GM12875 (cell line): ENCODE results near the gene C9orf57.
"Not testable (repeated sequence)": the region's sequence is repeated elsewhere in the genome, so short reads cannot be mapped to it uniquely, and the experiment has no call there.

Experiments used
- H3K4me3 ChIP-seq: one replicate; pipeline ENCODE4 v1.5.1; 2011; ENCODE audit warnings: low read depth, low read length, control low read depth
- CTCF ChIP-seq: IDR thresholded peaks from 2 replicates; pipeline ENCODE4 v1.5.1; 2011; ENCODE audit warnings: low read depth, mild to moderate bottlenecking, control low read depth, inconsistent platforms, low read length, moderate library complexity, borderline replicate concordance; ENCODE audit not compliant: insufficient read depth

The C9orf57 gene, protein sequence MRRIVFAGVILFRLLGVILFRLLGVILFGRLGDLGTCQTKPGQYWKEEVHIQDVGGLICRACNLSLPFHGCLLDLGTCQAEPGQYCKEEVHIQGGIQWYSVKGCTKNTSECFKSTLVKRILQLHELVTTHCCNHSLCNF

DNA sequence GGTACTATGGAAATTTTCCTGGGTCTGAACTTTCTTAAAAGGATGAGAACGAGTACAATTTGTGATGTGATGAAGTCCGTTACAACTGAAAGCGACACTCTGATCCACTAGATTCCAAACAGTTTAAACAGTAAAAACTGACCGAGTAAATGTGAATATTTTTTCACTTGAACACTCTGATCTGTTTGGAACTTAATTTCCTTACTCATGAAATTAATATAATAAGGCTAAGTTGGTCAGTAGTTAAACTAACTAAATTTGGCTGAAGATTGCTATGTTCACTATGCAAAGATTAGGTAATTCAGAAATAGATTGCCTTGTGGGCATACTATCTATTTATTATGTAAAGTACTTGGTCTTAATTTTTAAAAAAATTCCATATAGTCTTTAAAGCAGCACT is at the start of gene C9orf57:
TSS of gene C9orf57 (minus strand) at position 101 of the 400 bp plus-strand sequence. CDS start 1,282 bp downstream, outside the sequence.
- no peak within 1 kb of the TSS for H3K4me3 ChIP-seq
- no peak for TF ChIP-seq CTCF

GRCh38 chr9:72102520-72102919 is 42.1 kb upstream of the C9orf57 start:
- no peak overlapping the region for H3K4me3 ChIP-seq
- no peak for TF ChIP-seq CTCF

GRCh38 chr9:72095520-72095919 is 35.1 kb upstream of the C9orf57 start:
- H3K4me3 ChIP-seq, result not testable (repeated sequence)

GRCh38 chr9:72092820-72093219 is 32.4 kb upstream of the C9orf57 start:
- TF ChIP-seq CTCF, result no peak
- H3K4me3 ChIP-seq, result no peak overlapping the region

- TF ChIP-seq CTCF, result no peak
- no peak overlapping the region for H3K4me3 ChIP-seq
Observed at GRCh38 chr9:72089451-72090130, 29.2 kb upstream of the C9orf57 start.

GRCh38 chr9:72082536-72082935 is 22.1 kb upstream of the C9orf57 start:
- no peak overlapping the region for H3K4me3 ChIP-seq
- no peak for TF ChIP-seq CTCF

DNA sequence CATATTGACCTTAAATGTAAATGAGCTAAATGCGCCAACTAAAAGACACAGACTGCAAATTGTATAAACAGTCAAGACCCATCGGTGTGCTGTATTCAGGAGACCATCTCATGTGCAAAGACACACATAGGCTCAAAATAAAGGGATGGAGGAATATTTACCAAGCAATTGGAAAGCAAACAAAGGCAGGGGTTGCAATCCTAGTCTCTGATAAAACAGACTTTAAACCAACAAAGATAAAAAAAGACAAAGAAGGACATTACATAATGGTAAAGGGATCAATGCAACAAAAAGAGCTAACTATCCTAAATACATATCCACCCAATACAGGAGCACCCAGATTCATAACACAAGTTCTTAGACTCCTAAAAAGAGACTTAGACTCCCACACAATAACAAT is 14.3 kb upstream of the C9orf57 start:
- H3K4me3 ChIP-seq, result not testable (repeated sequence)

DNA sequence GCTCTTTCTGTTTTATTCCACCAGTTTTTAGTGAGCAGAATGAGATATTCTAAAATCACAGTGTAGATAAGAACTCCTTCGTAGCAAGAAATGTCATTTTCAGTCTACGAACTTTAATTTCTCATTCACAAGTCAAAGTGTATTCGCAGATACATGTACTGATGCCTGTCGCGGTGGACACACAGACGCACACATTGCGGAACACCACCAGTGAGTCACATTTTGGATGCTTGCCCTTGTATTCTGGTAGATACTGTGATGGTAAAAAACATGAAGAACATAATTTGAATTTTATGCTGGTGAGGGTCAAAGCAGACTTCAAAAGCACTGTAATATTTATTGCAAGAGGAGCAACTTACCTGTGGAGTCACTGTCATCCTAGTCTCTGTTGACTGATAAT is 4.7 kb upstream of the C9orf57 start:
- H3K4me3 ChIP-seq, result no peak overlapping the region
- TF ChIP-seq CTCF, result no peak
